Osteocyte (in vitro differentiated cells): ENCODE measurements around the gene ZNF628. TPM values are rescaled to one million over a fixed set of nuclear protein-coding genes. Genes with fewer than 3 reads are reported as not detected.

ENCODE experiments used
- DNase-seq: peaks from one replicate; pipeline ENCODE4 v3.0.0; 2021; ENCODE audit warnings: mixed read lengths; ENCODE audit not compliant: unreplicated experiment; ENCODE audit errors: extremely low spot score
- H3K27ac Mint-ChIP-seq: one replicate; pipeline ENCODE4 v1.8.0; 2021; ENCODE audit warnings: mild to moderate bottlenecking, mixed read lengths; ENCODE audit not compliant: unreplicated experiment
- H3K27me3 Mint-ChIP-seq: one replicate; pipeline ENCODE4 v1.8.0; 2021; ENCODE audit warnings: mixed read lengths; ENCODE audit not compliant: unreplicated experiment
- H3K36me3 Mint-ChIP-seq: one replicate; pipeline ENCODE4 v1.8.0; 2021; ENCODE audit warnings: mixed read lengths; ENCODE audit not compliant: unreplicated experiment
- H3K4me1 Mint-ChIP-seq: one replicate; pipeline ENCODE4 v1.8.0; 2021; ENCODE audit warnings: mixed read lengths; ENCODE audit not compliant: unreplicated experiment
- H3K4me3 Mint-ChIP-seq: one replicate; pipeline ENCODE4 v1.8.0; 2021; ENCODE audit warnings: mild to moderate bottlenecking, moderate library complexity, mixed read lengths; ENCODE audit not compliant: unreplicated experiment
- H3K9me3 Mint-ChIP-seq: one replicate; pipeline ENCODE4 v1.8.0; 2021; ENCODE audit warnings: mixed read lengths; ENCODE audit not compliant: unreplicated experiment
- total RNA-seq: library from RNA; stranded (reverse); gene quantifications from 2 replicates; pipeline ENCODE4 v1.2.1, GENCODE V29; 2021
- TF ChIP-seq, protein P1 (sequence below): fragments of 200-600 bp; sonication (generic); IDR thresholded peaks from 2 replicates; pipeline ENCODE4 v1.5.0; 2021; ENCODE audit warnings: antibody characterized with exemption, mild to moderate bottlenecking, moderate library complexity

ZNF628 gene
- total RNA-seq, 1 donor from 2014 or later, result 11.6 TPM

DNA sequence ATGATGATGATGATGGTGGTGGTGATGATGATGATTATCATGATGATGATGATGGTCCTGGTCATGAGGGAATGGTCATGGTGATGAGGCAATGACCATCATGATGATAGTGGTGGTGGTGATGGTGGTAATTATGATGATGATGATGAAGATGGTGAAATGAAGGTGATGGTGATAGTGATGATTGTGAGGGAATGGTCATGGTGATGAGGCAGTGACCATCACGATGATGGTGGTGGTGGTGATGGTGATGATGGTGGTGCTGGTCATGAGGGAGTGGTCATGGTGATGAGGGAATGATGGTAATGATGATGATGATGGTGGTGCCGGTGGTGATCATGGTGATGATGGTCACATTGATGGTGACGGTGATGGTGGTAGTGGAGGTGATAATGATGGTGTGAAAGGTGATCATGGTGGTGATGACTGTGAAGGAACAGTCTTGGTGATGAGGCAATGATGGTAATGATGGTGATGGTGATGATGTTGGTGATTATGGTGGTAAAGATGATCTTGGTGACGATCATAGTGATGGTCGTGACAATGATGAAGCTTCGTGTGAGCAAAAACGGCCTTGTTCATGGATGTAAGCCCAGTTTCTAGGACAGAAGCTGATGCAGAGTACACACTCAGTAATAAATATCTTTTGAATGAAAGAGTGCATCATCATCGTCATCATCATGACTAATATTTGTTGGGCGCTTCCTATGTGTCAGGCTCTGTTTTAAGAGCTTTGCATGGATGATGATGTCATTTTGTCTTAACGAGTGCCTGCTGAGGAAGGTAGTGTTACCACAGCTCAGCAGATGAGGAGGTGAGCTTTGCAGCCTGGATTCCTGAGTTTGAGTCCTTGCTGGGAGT, 43.3 kb downstream of the ZNF628 start:
- no peak for DNase-seq

DNA sequence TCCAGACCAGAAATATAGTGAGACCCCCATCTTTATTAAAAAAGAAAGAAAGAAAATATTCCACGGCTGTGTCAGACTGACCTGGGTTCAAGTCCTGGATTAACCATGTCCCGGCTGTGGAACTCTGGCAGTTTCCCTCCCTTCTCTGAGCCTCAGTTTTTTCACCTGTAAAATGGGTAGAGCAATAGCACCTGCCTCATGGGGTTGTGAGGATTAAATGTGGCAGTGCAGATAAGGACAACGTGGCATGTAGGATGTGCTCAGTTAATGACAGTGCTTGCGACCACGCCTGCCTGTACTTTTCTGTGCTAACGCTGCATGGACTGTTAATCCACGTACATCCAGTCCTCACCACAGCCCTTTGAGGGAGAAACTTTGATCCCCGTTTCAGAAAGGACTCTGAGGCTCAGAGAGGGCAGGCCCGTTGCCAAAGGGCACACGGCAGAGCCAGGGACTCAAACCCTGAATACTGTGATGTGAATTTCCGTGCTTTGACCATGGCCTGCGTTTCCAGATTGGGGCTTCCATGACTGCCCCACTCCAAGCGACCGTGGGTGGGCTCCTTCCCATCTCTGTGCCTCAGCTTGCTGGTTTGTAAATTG, 44.4 kb downstream of the ZNF628 start:
- Mint-ChIP-seq H3K27ac (no peak overlapping the region), H3K27me3 (no peaks in the 10 kb centered on the region), H3K36me3 (no peaks in the 10 kb centered on the region), H3K9me3 (no peaks in the 10 kb centered on the region), H3K4me3 (no peak overlapping the region), H3K4me1 (peaks cover 10% of the 10 kb centered on the region)
- no peak for DNase-seq
- TF ChIP-seq, protein P1, sequence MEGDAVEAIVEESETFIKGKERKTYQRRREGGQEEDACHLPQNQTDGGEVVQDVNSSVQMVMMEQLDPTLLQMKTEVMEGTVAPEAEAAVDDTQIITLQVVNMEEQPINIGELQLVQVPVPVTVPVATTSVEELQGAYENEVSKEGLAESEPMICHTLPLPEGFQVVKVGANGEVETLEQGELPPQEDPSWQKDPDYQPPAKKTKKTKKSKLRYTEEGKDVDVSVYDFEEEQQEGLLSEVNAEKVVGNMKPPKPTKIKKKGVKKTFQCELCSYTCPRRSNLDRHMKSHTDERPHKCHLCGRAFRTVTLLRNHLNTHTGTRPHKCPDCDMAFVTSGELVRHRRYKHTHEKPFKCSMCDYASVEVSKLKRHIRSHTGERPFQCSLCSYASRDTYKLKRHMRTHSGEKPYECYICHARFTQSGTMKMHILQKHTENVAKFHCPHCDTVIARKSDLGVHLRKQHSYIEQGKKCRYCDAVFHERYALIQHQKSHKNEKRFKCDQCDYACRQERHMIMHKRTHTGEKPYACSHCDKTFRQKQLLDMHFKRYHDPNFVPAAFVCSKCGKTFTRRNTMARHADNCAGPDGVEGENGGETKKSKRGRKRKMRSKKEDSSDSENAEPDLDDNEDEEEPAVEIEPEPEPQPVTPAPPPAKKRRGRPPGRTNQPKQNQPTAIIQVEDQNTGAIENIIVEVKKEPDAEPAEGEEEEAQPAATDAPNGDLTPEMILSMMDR, result no peak

More for the DNA sequence above, 43.3 kb downstream of the ZNF628 start:
- TF ChIP-seq, protein P1, result no peak
- no peak overlapping the region for H3K27ac Mint-ChIP-seq
- no peaks in the 10 kb centered on the region for H3K27me3 Mint-ChIP-seq
- no peaks in the 10 kb centered on the region for H3K9me3 Mint-ChIP-seq
- no peaks in the 10 kb centered on the region for H3K36me3 Mint-ChIP-seq
- no peak overlapping the region for H3K4me3 Mint-ChIP-seq
- H3K4me1 Mint-ChIP-seq, result peaks cover 8% of the 10 kb centered on the region

DNA sequence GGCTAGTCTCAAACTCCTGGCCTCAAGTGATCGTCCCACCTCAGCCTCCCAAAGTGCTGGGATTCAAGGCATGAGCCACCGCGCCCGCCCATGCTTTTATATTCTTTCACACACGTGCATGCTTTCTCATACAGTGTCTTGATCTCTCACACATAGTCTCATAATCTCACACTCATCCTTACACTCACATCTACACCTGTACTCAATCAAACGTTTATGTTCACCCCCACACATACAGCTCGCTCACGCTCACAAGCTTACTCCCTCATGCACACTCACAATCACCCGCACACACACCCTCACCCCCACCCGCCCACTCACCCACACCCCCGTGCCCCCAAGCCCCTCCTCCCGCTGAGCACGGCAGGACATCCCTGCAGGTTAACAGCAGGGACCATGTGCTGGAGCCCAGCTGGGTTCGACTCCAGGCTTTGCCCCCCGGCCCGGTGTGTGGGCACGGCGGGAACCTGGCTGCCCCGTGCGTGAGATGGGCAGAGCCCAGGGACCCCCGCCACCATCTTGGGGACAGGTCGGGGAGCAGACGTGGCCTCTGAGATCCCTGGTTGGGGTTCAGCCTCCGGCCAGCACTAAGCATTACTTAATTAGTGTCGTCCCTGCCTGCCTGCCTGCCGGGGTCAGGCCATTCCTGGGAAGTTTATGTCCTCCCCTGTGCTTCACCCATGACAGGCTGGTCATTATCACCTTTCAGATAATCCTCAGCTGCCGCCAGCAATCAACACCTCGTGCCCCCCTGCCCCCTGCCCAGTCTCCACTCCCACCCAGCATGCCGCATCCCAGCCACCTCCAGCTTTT, 49.1 kb downstream of the ZNF628 start:
- no peaks in the 10 kb centered on the region for H3K9me3 Mint-ChIP-seq
- no peak for DNase-seq
- H3K4me1 Mint-ChIP-seq, result peaks cover 7% of the 10 kb centered on the region
- H3K4me3 Mint-ChIP-seq, result no peak overlapping the region
- H3K27ac Mint-ChIP-seq, result no peak overlapping the region
- TF ChIP-seq, protein P1, result no peak
- no peaks in the 10 kb centered on the region for H3K36me3 Mint-ChIP-seq
- H3K27me3 Mint-ChIP-seq, result no peaks in the 10 kb centered on the region

- no peaks in the 10 kb centered on the region for H3K36me3 Mint-ChIP-seq
- no peaks in the 10 kb centered on the region for H3K27me3 Mint-ChIP-seq
- no peak for DNase-seq
Measured at GRCh38 chr19:55526216-55527196, 50.1 kb downstream of the ZNF628 start.

More at GRCh38 chr19:55526216-55527196, 50.1 kb downstream of the ZNF628 start:
- TF ChIP-seq, protein P1, result no peak
- peaks cover 5% of the 10 kb centered on the region for H3K4me1 Mint-ChIP-seq
- no peak overlapping the region for H3K4me3 Mint-ChIP-seq
- H3K27ac Mint-ChIP-seq, result no peak overlapping the region
- no peaks in the 10 kb centered on the region for H3K9me3 Mint-ChIP-seq
